Breast epithelium (tissue), 4 donors: ENCODE results near the gene TREML2. TPM values are rescaled to one million over a fixed set of nuclear protein-coding genes. Genes with fewer than 3 reads are reported as not detected.

Experiments used
- DNase-seq, 2 donors: peaks; one replicate each; pipeline ENCODE4 v3.0.0-alpha.2; 2019; ENCODE audit warnings: low spot score in 2 of 2
- H3K27ac ChIP-seq, 2 donors: fragments of 200-600 bp; sonication (generic) in 1 of 2; one replicate each; pipeline ENCODE4 v1.5.1; 2016 to 2019; ENCODE audit warnings: mild to moderate bottlenecking in 1 of 2
- H3K27me3 ChIP-seq, 2 donors: fragments of 200-600 bp; sonication (generic) in 1 of 2; one replicate each; pipeline versions ENCODE4 v1.5.1 to v1.6.0; 2017 to 2019; ENCODE audit warnings: control low read depth in 1 of 2, mild to moderate bottlenecking in 1 of 2
- H3K36me3 ChIP-seq: fragments of 200-600 bp; one replicate; pipeline ENCODE4 v1.5.1; 2019
- H3K4me1 ChIP-seq, 2 donors: fragments of 200-600 bp; sonication (generic); one replicate each; pipeline ENCODE4 v1.5.1; 2016 to 2019; ENCODE audit warnings: control low read depth in 1 of 2
- H3K4me3 ChIP-seq, 3 donors: fragments of 200-600 bp; sonication (generic); 1 replicate in 2 of 3; 2 replicates in 1 of 3; pipeline ENCODE4 v1.5.1; 2016 to 2019; ENCODE audit warnings: mild to moderate bottlenecking in 3 of 3, moderate library complexity in 2 of 3
- H3K9me3 ChIP-seq, 2 donors: fragments of 200-600 bp; sonication (generic) in 1 of 2; one replicate each; pipeline ENCODE4 v1.5.1; 2016 to 2019; ENCODE audit warnings: control low read depth in 1 of 2
- POLR2A ChIP-seq: fragments of 450-650 bp; IDR thresholded peaks from one replicate; pipeline ENCODE4 v1.6.1; 2016; ENCODE audit warnings: antibody characterized with exemption, mild to moderate bottlenecking, moderate library complexity
- POLR2AphosphoS5 ChIP-seq, 3 donors: sonication (generic); formaldehyde crosslinking; IDR thresholded peaks; one replicate each; pipeline ENCODE4 v1.6.1; 2017; ENCODE audit warnings: antibody characterized with exemption in 3 of 3
- intact Hi-C: fragments of 100-400 bp; cut with DNase I; formaldehyde crosslinking; loops from one replicate; pipeline ENCODE4 v1.15.1; 2023; ENCODE audit warnings: low total_unique reads
- total RNA-seq, 3 donors: library from RNA; depleted of rRNA; stranded (reverse); fragments of >200 nt; gene quantifications; one replicate each; pipeline ENCODE4 v1.1.0, GENCODE V29; 2016
- TF ChIP-seq, protein P1 (sequence below), 3 donors: fragments of 450-650 bp; IDR thresholded peaks; one replicate each; pipeline ENCODE4 v1.5.1; 2016 to 2017; ENCODE audit warnings: antibody characterized with exemption in 3 of 3, mild to moderate bottlenecking in 3 of 3, moderate library complexity in 3 of 3

Gene TREML2
- total RNA-seq, 3 donors from 2014 or later: under 0.01 to 0.15 TPM; not detected in 1

GRCh38 chr6:41147917-41148316 is 53.0 kb downstream of the TREML2 start:
- no peak for DNase-seq
- intact Hi-C loops: no loop called here
- Histone ChIP-seq H3K4me3 (no peak overlapping the region), H3K9me3 (no peaks in the 10 kb centered on the region), H3K27me3 (no peaks in the 10 kb centered on the region), H3K4me1 (no peaks in the 10 kb centered on the region), H3K27ac (no peak overlapping the region), H3K36me3 (no peaks in the 10 kb centered on the region)
- no peak for TF ChIP-seq POLR2A
- no peak for TF ChIP-seq POLR2AphosphoS5 (IDR thresholded peaks at IDR 0.05)
- TF ChIP-seq, protein P1, sequence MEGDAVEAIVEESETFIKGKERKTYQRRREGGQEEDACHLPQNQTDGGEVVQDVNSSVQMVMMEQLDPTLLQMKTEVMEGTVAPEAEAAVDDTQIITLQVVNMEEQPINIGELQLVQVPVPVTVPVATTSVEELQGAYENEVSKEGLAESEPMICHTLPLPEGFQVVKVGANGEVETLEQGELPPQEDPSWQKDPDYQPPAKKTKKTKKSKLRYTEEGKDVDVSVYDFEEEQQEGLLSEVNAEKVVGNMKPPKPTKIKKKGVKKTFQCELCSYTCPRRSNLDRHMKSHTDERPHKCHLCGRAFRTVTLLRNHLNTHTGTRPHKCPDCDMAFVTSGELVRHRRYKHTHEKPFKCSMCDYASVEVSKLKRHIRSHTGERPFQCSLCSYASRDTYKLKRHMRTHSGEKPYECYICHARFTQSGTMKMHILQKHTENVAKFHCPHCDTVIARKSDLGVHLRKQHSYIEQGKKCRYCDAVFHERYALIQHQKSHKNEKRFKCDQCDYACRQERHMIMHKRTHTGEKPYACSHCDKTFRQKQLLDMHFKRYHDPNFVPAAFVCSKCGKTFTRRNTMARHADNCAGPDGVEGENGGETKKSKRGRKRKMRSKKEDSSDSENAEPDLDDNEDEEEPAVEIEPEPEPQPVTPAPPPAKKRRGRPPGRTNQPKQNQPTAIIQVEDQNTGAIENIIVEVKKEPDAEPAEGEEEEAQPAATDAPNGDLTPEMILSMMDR (IDR thresholded peaks at IDR 0.05): no peak

Other genes starting within 250 kb of the TREML2 start
- gene UNC5CL, start 161.9 kb downstream of the TREML2 start, total RNA-seq: 1 to 10 TPM; 1.1 to 2.0 (median 1.8) TPM
- gene TSPO2, start 158.7 kb downstream of the TREML2 start, total RNA-seq: not detected
- gene APOBEC2, start 147.9 kb downstream of the TREML2 start, total RNA-seq: not detected
- gene OARD1, start 128.8 kb downstream of the TREML2 start, total RNA-seq: 10 to 100 TPM; 17.0 to 26.2 (median 22.3) TPM
- 10 to 100 TPM; 28.6 to 33.4 (median 29.8) TPM for gene NFYA, start 128.2 kb downstream of the TREML2 start, total RNA-seq
- 1 to 10 TPM in 1 of 3 donors, under 1 TPM in 2; 0.64 to 1.3 (median 0.98) TPM for gene TREML1, start 46.8 kb downstream of the TREML2 start, total RNA-seq
- 10 to 100 TPM in 2 of 3 donors, 1 to 10 TPM in 1; 7.7 to 31.6 (median 10.5) TPM for gene TREM2, start 38.0 kb downstream of the TREML2 start, total RNA-seq
- not detected for gene TREML4, start 27.2 kb upstream of the TREML2 start, total RNA-seq
- 1 to 10 TPM in 2 of 3 donors, under 1 TPM in 1; 0.98 to 2.8 (median 1.3) TPM for gene TREM1, start 85.5 kb upstream of the TREML2 start, total RNA-seq
- gene NCR2, start 134.5 kb upstream of the TREML2 start, total RNA-seq: not detected